Upper lobe of left lung (tissue), 6 donors: ENCODE results near the gene BEST2. TPM values are rescaled to one million over a fixed set of nuclear protein-coding genes. Genes with fewer than 3 reads are reported as not detected.
A peak's percentile ranks its signal among the peaks of the same experiment; 100 is the strongest.

Source experiments
- ATAC-seq, 2 donors: fragments of 200-7000 bp; cut with Tn5 transposase; one replicate each; pipeline ENCODE4 v1.9.1; 2022; ENCODE audit warnings: mild to moderate bottlenecking in 2 of 2, moderate library complexity in 2 of 2; ENCODE audit not compliant: low FRiP score in 2 of 2
- DNase-seq, 2 donors: peaks; one replicate each; pipeline ENCODE4 v3.0.0-alpha.2; 2019 to 2020
- H3K27ac ChIP-seq, 4 donors: fragments of 200-600 bp; sonication (generic); one replicate each; pipeline ENCODE4 v1.5.1; 2016 to 2019
- H3K27me3 ChIP-seq, 4 donors: fragments of 200-600 bp; sonication (generic); one replicate each; pipeline ENCODE4 v1.5.1; 2017 to 2019
- H3K36me3 ChIP-seq, 4 donors: fragments of 200-600 bp; sonication (generic); one replicate each; pipeline ENCODE4 v1.5.1; 2016 to 2019
- H3K4me1 ChIP-seq, 4 donors: fragments of 200-600 bp; sonication (generic); one replicate each; pipeline ENCODE4 v1.5.1; 2018 to 2019
- H3K4me3 ChIP-seq, 4 donors: fragments of 200-600 bp; sonication (generic); one replicate each; pipeline ENCODE4 v1.5.1; 2017 to 2019; ENCODE audit warnings: mild to moderate bottlenecking in 2 of 4, moderate library complexity in 1 of 4
- H3K9me3 ChIP-seq, 4 donors: fragments of 200-600 bp; sonication (generic); one replicate each; pipeline ENCODE4 v1.5.1; 2018 to 2019
- CTCF ChIP-seq, 6 experiments: fragments of 450-650 bp in 4 of 6; fragments of 200-600 bp in 2 of 6; sonication (generic) in 2 of 6; IDR thresholded peaks; one replicate each; pipeline ENCODE4 v1.5.1; 2016 to 2019; ENCODE audit warnings: antibody characterized with exemption in 6 of 6
- EP300 ChIP-seq, 4 donors: sonication (generic); formaldehyde crosslinking; IDR thresholded peaks; one replicate each; pipeline ENCODE4 v1.5.1; 2017; ENCODE audit warnings: antibody characterized with exemption in 4 of 4, control low read depth in 2 of 4
- POLR2A ChIP-seq, 4 donors: fragments of 450-650 bp; IDR thresholded peaks; one replicate each; pipeline ENCODE4 v1.5.1; 2016 to 2017; ENCODE audit warnings: antibody characterized with exemption in 4 of 4, mild to moderate bottlenecking in 2 of 4
- POLR2AphosphoS5 ChIP-seq, 2 donors: sonication (generic); formaldehyde crosslinking; IDR thresholded peaks; one replicate each; pipeline ENCODE4 v1.5.1; 2017; ENCODE audit warnings: antibody characterized with exemption in 2 of 2
- WGBS, 2 donors: methylation state at CpG; one replicate each; pipeline ENCODE4 v1.1.5; 2017 to 2018; 5-methylcytosine and 5-hydroxymethylcytosine counted together
- total RNA-seq, 6 donors: library from RNA; depleted of rRNA in 4 of 6; stranded (reverse); fragments of >200 nt in 4 of 6; gene quantifications; one replicate each; pipeline versions ENCODE4 v1.1.0 to v1.2.1, GENCODE V29; 2016 to 2021
- donor health status: DM: no; HTN: no; CAD: no; lungs with moderate emphysema.
- donor health status: DM: no; HTN: yes; CAD: no; lungs with severe emphysema.

BEST2 gene
- total RNA-seq, 6 donors from 2014 or later: 0.11 TPM; not detected in 5

DNA sequence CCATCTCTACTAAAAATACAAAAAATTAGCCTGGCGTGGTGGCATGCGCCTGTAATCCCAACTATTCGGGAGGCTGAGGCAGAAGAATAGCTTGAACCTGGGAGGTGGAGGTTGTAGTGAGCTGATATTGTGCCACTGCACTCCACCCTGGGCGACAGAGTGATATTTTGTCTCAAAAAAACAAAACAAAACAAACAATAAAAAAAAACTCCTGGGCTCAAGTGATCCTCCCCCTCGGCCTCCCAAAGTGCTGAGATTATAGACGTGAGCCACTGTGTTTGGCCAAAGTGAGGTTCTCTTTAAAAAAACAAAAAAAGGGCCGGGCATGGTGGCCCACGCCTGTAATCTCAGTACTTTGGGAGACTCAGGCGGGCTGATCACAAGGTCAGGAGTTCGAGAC is 35.9 kb downstream of the BEST2 start:
- H3K27me3 ChIP-seq: no peaks in the 10 kb centered on the region
- ATAC-seq (no peak), DNase-seq (no peak)
- no peak overlapping the region for H3K4me3 ChIP-seq
- peaks cover 68 to 79% (median 71%) of the 10 kb centered on the region in 4 donors for H3K4me1 ChIP-seq
- WGBS, 2 donors: 68 to 71% methylated on average over 10 of the region's 10 CpGs
- peak overlapping the region; percentile 96 to 100 (median 98) for H3K27ac ChIP-seq
- TF ChIP-seq EP300 (IDR thresholded peaks at IDR 0.05) (no peak), POLR2AphosphoS5 (IDR thresholded peaks at IDR 0.05) (no peak), CTCF (IDR thresholded peaks at IDR 0.05) (no peak), POLR2A (IDR thresholded peaks at IDR 0.05) (no peak)
- H3K36me3 ChIP-seq: peaks cover 0 to 4% (median 0%) of the 10 kb centered on the region in 4 donors
- no peaks in the 10 kb centered on the region for H3K9me3 ChIP-seq

GRCh38 chr19:12788042-12788681 is 36.6 kb downstream of the BEST2 start:
- peaks cover 62 to 72% (median 67%) of the 10 kb centered on the region in 4 donors for H3K4me1 ChIP-seq
- ATAC-seq (no peak), DNase-seq (no peak)
- H3K27ac ChIP-seq: peak overlapping the region; percentile 96 to 100 (median 98)
- no peak for TF ChIP-seq CTCF (IDR thresholded peaks at IDR 0.05)
- no peak for TF ChIP-seq EP300 (IDR thresholded peaks at IDR 0.05)
- TF ChIP-seq POLR2AphosphoS5 (IDR thresholded peaks at IDR 0.05): no peak
- TF ChIP-seq POLR2A (IDR thresholded peaks at IDR 0.05): no peak
- WGBS, 2 donors: 50 to 54% methylated on average over 4 of the region's 4 CpGs
- H3K27me3 ChIP-seq: no peaks in the 10 kb centered on the region
- H3K36me3 ChIP-seq: peaks cover 0 to 11% (median 0%) of the 10 kb centered on the region in 4 donors
- H3K9me3 ChIP-seq: no peaks in the 10 kb centered on the region
- peak overlapping the region in 3 of 4 donors; percentile 84 to 96 (median 93) for H3K4me3 ChIP-seq

DNA sequence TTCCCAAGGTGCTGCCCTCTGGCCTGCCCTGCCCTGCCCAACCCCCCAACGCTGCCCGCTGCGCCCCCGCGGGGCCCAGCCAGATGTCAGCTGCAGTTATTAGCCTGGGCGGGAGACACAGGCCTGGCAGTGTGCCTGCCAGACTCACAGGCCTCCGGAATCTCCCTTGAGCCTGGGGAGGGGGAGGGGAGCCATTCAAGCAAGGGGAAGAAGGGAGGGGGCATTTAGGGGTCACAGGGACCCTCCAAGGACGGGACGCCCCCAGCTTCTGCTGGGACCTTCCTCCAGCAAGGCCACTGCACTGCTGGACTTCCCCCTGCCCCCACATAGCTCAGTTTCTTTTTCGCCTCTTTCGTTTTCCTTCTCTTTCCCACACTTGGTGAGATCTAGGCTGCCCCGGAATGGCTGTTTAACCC is 37.1 kb downstream of the BEST2 start:
- H3K27ac ChIP-seq: peak overlapping the region; percentile 96 to 100 (median 98)
- peaks cover 57 to 67% (median 62%) of the 10 kb centered on the region in 4 donors for H3K4me1 ChIP-seq
- DNase-seq (peak; percentile 90 to 91), ATAC-seq (no peak)
- 3 to 4% methylated on average over 6 to 12 of the region's 12 CpGs for WGBS, 2 donors
- H3K27me3 ChIP-seq: no peaks in the 10 kb centered on the region
- TF ChIP-seq CTCF (IDR thresholded peaks at IDR 0.05): peak in 1 of 6 experiments; percentile 9
- TF ChIP-seq POLR2A (IDR thresholded peaks at IDR 0.05): peak in 1 of 4 donors; percentile 34
- peak in 1 of 4 donors; percentile 9 for TF ChIP-seq EP300 (IDR thresholded peaks at IDR 0.05)
- TF ChIP-seq POLR2AphosphoS5 (IDR thresholded peaks at IDR 0.05): peak; percentile 73 to 78
- H3K9me3 ChIP-seq: no peaks in the 10 kb centered on the region
- H3K36me3 ChIP-seq: peaks cover 0 to 11% (median 0%) of the 10 kb centered on the region in 4 donors
- H3K4me3 ChIP-seq: peak overlapping the region; percentile 38 to 96 (median 88)

- H3K27ac ChIP-seq: peak overlapping the region; percentile 96 to 100 (median 98)
- peaks cover 0 to 11% (median 0%) of the 10 kb centered on the region in 4 donors for H3K36me3 ChIP-seq
- peak overlapping the region; percentile 38 to 96 (median 88) for H3K4me3 ChIP-seq
- no peaks in the 10 kb centered on the region for H3K27me3 ChIP-seq
- TF ChIP-seq POLR2AphosphoS5 (IDR thresholded peaks at IDR 0.05) (no peak), CTCF (IDR thresholded peaks at IDR 0.05) (no peak), POLR2A (IDR thresholded peaks at IDR 0.05) (no peak), EP300 (IDR thresholded peaks at IDR 0.05) (no peak)
- ATAC-seq: no peak
- DNase-seq: no peak
- H3K9me3 ChIP-seq: no peaks in the 10 kb centered on the region
- peaks cover 56 to 67% (median 61%) of the 10 kb centered on the region in 4 donors for H3K4me1 ChIP-seq
- WGBS, 2 donors: 2% methylated on average over 6 to 9 of the region's 46 CpGs
Observed at GRCh38 chr19:12789098-12789903, 37.7 kb downstream of the BEST2 start.
